HCT116 (cell line): ENCODE measurements around the gene EDN2. TPM values are rescaled to one million over a fixed set of nuclear protein-coding genes. Genes with fewer than 3 reads are reported as not detected.

Experiments
- ATAC-seq: fragments of 200-7000 bp; cut with Tn5 transposase; 2 replicates; pipeline ENCODE4 v1.9.1; 2020; ENCODE audit warnings: mild to moderate bottlenecking, moderate library complexity
- BruUV-seq: library from RNA; stranded (reverse); fragments of 400-500 nt; replicated peaks from 2 replicates; lab custom pipeline; 2021; lab: Mats Ljungman, UMichigan
- CTCF ChIA-PET: fragments of 300-600 bp; sonication (Branson Sonifier 250); formaldehyde crosslinking; loops from one replicate; lab custom pipeline; 2021; ENCODE audit warnings: antibody characterized with exemption; lab: Charles Lee
- POLR2A ChIA-PET: fragments of 300-600, 350-600 bp; sonication (Branson Sonifier 250); formaldehyde crosslinking; loops from one replicate; lab custom pipeline; 2021; ENCODE audit warnings: antibody characterized with exemption; lab: Charles Lee
- RAD21 ChIA-PET, 2 experiments: fragments of 300-600 bp; sonication (Branson Sonifier 250); formaldehyde crosslinking; loops; one replicate each; lab custom pipeline; 2023; ENCODE audit warnings: low total read pairs in 2 of 2; ENCODE audit not compliant: uncharacterized antibody in 2 of 2, unreplicated experiment in 2 of 2, low non-redundant PET in 1 of 2; lab: Charles Lee
- DNase-seq: peaks from one replicate; pipeline ENCODE4 v3.0.0-alpha.2; 2010; ENCODE audit warnings: low read depth, low spot score
- H2AFZ ChIP-seq: fragments of 200-600 bp; shearing (Covaris generic), sonication (generic); 2 replicates; pipeline ENCODE4 v1.6.1; 2017; ENCODE audit warnings: low read depth, mixed run types, mixed read lengths, antibody characterized with exemption, low read length; ENCODE audit not compliant: poor library complexity, severe bottlenecking
- H3K27ac ChIP-seq: 2 replicates; pipeline ENCODE4 v1.5.1; 2012; ENCODE audit warnings: low read depth, low read length
- H3K27me3 ChIP-seq: fragments of 200-600 bp; sonication (generic); 2 replicates; pipeline ENCODE4 v1.6.1; 2016; ENCODE audit warnings: mixed run types, low read length, mixed read lengths; ENCODE audit not compliant: insufficient read depth
- H3K36me3 ChIP-seq, 2 experiments: fragments of 200-500 bp in 1 of 2; fragments of 200-600 bp in 1 of 2; sonication (Bioruptor generic) in 1 of 2; sonication (generic) in 1 of 2; 2 replicates each; pipeline versions ENCODE4 v1.5.1 to v1.6.1; 2014 to 2016; ENCODE audit warnings: low read length in 2 of 2, inconsistent platforms in 1 of 2, mixed read lengths in 1 of 2, mixed run types in 1 of 2; ENCODE audit not compliant: insufficient read depth in 2 of 2, control insufficient read depth in 1 of 2
- H3K4me1 ChIP-seq, 2 experiments: fragments of 200-600 bp in 1 of 2; sonication (generic) in 1 of 2; 2 replicates each; pipeline versions ENCODE4 v1.5.1 to v1.6.1; 2012 to 2017; ENCODE audit warnings: low read length in 2 of 2, inconsistent platforms in 1 of 2, mild to moderate bottlenecking in 1 of 2, mixed read lengths in 1 of 2, mixed run types in 1 of 2, moderate library complexity in 1 of 2; ENCODE audit not compliant: insufficient read depth in 2 of 2, control insufficient read depth in 1 of 2
- H3K4me2 ChIP-seq: fragments of 200-600 bp; sonication (generic); 2 replicates; pipeline ENCODE4 v1.6.1; 2017; ENCODE audit warnings: mixed run types, low read length, mixed read lengths
- H3K4me3 ChIP-seq, 2 experiments: fragments of 200-600 bp in 1 of 2; sonication (generic) in 1 of 2; replicated peaks in 1 of 2; 2 replicates each; pipeline ENCODE4 v1.5.1; 2011 to 2016; ENCODE audit warnings: low read length in 2 of 2, control low read depth in 1 of 2, low read depth in 1 of 2, mild to moderate bottlenecking in 1 of 2, mixed read lengths in 1 of 2, mixed run types in 1 of 2
- H3K79me2 ChIP-seq: fragments of 200-600 bp; sonication (generic); 2 replicates; pipeline ENCODE4 v1.6.1; 2017; ENCODE audit warnings: mild to moderate bottlenecking, mixed run types, low read length, moderate library complexity, mixed read lengths; ENCODE audit not compliant: insufficient read depth
- H3K9ac ChIP-seq: fragments of 200-600 bp; sonication (generic); 2 replicates; pipeline ENCODE4 v1.6.1; 2016; ENCODE audit warnings: low read length, mixed read lengths
- H3K9me2 ChIP-seq: fragments of 200-600 bp; sonication (generic), shearing (Covaris generic); 2 replicates; pipeline ENCODE4 v1.6.1; 2017; ENCODE audit warnings: mixed run types, mild to moderate bottlenecking, moderate library complexity; ENCODE audit not compliant: insufficient read depth
- H3K9me3 ChIP-seq, 2 experiments: fragments of 200-500 bp in 1 of 2; fragments of 200-600 bp in 1 of 2; sonication (Bioruptor generic) in 1 of 2; sonication (generic) in 1 of 2; 2 replicates each; pipeline ENCODE4 v1.6.1; 2014 to 2017; ENCODE audit warnings: low read length in 2 of 2, mixed read lengths in 2 of 2, inconsistent platforms in 1 of 2, low read depth in 1 of 2, mild to moderate bottlenecking in 1 of 2, mixed run types in 1 of 2, moderate library complexity in 1 of 2; ENCODE audit not compliant: control insufficient read depth in 1 of 2, insufficient read depth in 1 of 2
- H4K20me1 ChIP-seq: fragments of 200-600 bp; sonication (generic), shearing (Covaris generic); 2 replicates; pipeline ENCODE4 v1.6.1; 2017; ENCODE audit warnings: mixed run types, mild to moderate bottlenecking, moderate library complexity; ENCODE audit not compliant: insufficient read depth
- ELF1 ChIP-seq: IDR thresholded peaks from 2 replicates; pipeline ENCODE4 v1.6.1; 2012; ENCODE audit warnings: low read depth, borderline replicate concordance
- JUND ChIP-seq: IDR thresholded peaks from 2 replicates; pipeline ENCODE4 v1.6.1; 2012
- POLR2A ChIP-seq: IDR thresholded peaks from 2 replicates; pipeline ENCODE4 v1.7.0; 2011; ENCODE audit warnings: borderline replicate concordance; ENCODE audit not compliant: insufficient read depth, insufficient read length; ENCODE audit errors: extremely low read depth
- POLR2AphosphoS5 ChIP-seq: IDR thresholded peaks from 2 replicates; pipeline ENCODE4 v1.6.1; 2011; ENCODE audit warnings: mild to moderate bottlenecking, low read depth, low read length, moderate library complexity
- RAD21 ChIP-seq: IDR thresholded peaks from 2 replicates; pipeline ENCODE4 v1.6.1; 2012; ENCODE audit warnings: low read depth, mild to moderate bottlenecking
- SIN3A ChIP-seq: IDR thresholded peaks from 2 replicates; pipeline ENCODE4 v1.6.1; 2012; ENCODE audit warnings: low read depth
- SP1 ChIP-seq: IDR thresholded peaks from 2 replicates; pipeline ENCODE4 v1.6.1; 2012; ENCODE audit warnings: low read depth
- SRF ChIP-seq: IDR thresholded peaks from 2 replicates; pipeline ENCODE4 v1.6.1; 2012; ENCODE audit warnings: low read depth
- YY1 ChIP-seq: IDR thresholded peaks from 2 replicates; pipeline ENCODE4 v1.6.1; 2011; ENCODE audit warnings: low read length, low read depth, moderate library complexity, mild to moderate bottlenecking; ENCODE audit not compliant: insufficient replicate concordance; ENCODE audit errors: extremely low read depth
- ZFX ChIP-seq: fragments of 450-650 bp; IDR thresholded peaks from 2 replicates; pipeline ENCODE4 v1.6.1; 2017
- intact Hi-C: fragments of 100-400 bp; cut with micrococcal nuclease; formaldehyde crosslinking; loops from 2 replicates; pipeline ENCODE4 v1.10.0; 2022
- total RNA-seq: library from RNA; stranded (reverse); gene quantifications from one replicate; pipeline ENCODE4 v1.2.1, GENCODE V29; 2021; ENCODE audit not compliant: unreplicated experiment
- TF ChIP-seq, protein P1 (sequence below), 3 experiments: fragments of 200-600 bp in 1 of 3; sonication (generic) in 1 of 3; IDR thresholded peaks in 2 of 3; conservative IDR thresholded peaks in 1 of 3; 2 replicates each; pipeline ENCODE4 v1.5.1; 2012 to 2017; ENCODE audit warnings: low read depth in 2 of 3, low read length in 2 of 3, antibody characterized with exemption in 1 of 3, borderline replicate concordance in 1 of 3, control low read depth in 1 of 3, mild to moderate bottlenecking in 1 of 3, mixed read lengths in 1 of 3, mixed run types in 1 of 3, moderate library complexity in 1 of 3; ENCODE audit not compliant: insufficient read depth in 1 of 3
- TF ChIP-seq, protein P2 (sequence below): IDR thresholded peaks from 2 replicates; pipeline ENCODE4 v1.6.1; 2012

EDN2 gene
- total RNA-seq, 1 experiment from 2014 or later: not detected

DNA sequence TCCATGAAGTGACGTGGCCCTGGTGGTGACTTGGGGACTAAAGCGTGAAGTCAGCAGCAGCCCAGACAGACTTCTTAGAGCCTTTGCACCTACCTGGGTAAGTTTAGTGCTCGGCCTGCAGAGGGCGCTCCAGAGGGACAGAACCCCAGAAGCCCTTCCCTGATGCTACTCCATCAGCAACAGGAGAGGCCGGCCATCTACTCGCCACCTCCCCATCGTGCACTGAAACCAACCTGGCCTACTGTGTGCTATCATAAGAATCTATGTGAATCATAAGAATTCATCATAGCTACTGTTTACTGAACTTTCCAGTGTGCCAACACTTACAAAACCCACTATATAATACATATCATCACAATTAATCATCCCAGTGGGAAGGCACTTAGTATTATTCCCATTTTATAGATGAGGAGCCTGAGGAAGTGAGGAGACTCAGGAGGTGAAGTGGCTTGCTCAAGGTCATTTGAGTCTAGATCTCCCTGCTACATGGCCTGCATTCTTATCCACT is 7.9 kb upstream of the EDN2 start:
- H3K27me3 ChIP-seq: no peaks in the 10 kb centered on the region
- BruUV-seq: no TSS peak
- peaks cover 33 to 70% of the 10 kb centered on the region in 2 experiments for H3K4me1 ChIP-seq
- DNase-seq (no peak), ATAC-seq (peak; percentile 49)
- H3K9ac ChIP-seq: no peak overlapping the region
- intact Hi-C loops: loop anchor here (5.0 kb wide), 1 partner anchor 225 kb away; no protein-coding TSS in a partner anchor
- H3K27ac ChIP-seq: no peak overlapping the region
- H2AFZ ChIP-seq: peak overlapping the region; percentile 40
- H3K79me2 ChIP-seq: no peaks in the 10 kb centered on the region
- H3K9me2 ChIP-seq: no peaks in the 10 kb centered on the region
- no peaks in the 10 kb centered on the region for H3K9me3 ChIP-seq
- RAD21 ChIA-PET: no interaction called here
- H3K4me2 ChIP-seq: peak overlapping the region; percentile 61
- POLR2A ChIA-PET: interaction anchor here (1.3 kb wide), 1 partner anchor 8 kb away, joined by 3 read pairs; the partner anchor contains the start of gene EDN2
- no peak overlapping the region for H3K4me3 ChIP-seq
- TF ChIP-seq YY1 (peak; percentile 47), ZFX (no peak)
- TF ChIP-seq, protein P1, sequence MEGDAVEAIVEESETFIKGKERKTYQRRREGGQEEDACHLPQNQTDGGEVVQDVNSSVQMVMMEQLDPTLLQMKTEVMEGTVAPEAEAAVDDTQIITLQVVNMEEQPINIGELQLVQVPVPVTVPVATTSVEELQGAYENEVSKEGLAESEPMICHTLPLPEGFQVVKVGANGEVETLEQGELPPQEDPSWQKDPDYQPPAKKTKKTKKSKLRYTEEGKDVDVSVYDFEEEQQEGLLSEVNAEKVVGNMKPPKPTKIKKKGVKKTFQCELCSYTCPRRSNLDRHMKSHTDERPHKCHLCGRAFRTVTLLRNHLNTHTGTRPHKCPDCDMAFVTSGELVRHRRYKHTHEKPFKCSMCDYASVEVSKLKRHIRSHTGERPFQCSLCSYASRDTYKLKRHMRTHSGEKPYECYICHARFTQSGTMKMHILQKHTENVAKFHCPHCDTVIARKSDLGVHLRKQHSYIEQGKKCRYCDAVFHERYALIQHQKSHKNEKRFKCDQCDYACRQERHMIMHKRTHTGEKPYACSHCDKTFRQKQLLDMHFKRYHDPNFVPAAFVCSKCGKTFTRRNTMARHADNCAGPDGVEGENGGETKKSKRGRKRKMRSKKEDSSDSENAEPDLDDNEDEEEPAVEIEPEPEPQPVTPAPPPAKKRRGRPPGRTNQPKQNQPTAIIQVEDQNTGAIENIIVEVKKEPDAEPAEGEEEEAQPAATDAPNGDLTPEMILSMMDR (IDR thresholded peaks at IDR 0.05 in 2 of 3, conservative IDR thresholded peaks at IDR 0.05 in 1 of 3; ENCODE audit: borderline replicate concordance in 1 of 3, insufficient read depth in 1 of 3, low read depth in 2 of 3, low read length in 2 of 3): peak in 2 of 3 experiments; percentile 84 to 94; a peak in 4 of 6 replicates
- CTCF ChIA-PET: interaction anchor here (0.7 to 3.7 kb wide), 8 partner anchors 9 to 210 kb away, joined by 3 to 27 read pairs (median 4); partner anchors contain the start of gene EDN2
- H4K20me1 ChIP-seq: no peaks in the 10 kb centered on the region
- no peaks in the 10 kb centered on the region for H3K36me3 ChIP-seq

DNA sequence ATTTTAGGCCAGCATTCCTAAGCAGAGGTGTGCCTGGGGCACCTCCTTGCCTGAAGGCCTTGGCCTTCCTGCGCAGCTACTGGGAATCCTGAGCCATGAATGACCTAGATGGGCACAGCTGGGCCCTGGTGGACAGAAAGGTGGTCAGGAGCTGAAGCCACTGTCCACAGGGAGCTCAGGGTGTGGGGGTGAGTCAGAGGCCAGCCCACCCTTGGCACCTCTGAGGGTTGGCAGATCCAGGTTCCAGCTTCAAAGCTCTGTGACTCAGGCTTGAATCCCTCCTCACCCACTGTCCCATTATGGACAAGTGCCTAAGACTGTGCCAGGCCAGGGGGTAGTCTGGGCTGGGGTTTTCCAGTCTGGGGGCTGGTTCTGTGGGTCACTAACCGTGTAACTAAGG is 6.4 kb upstream of the EDN2 start:
- peaks cover 21 to 65% of the 10 kb centered on the region in 2 experiments for H3K4me1 ChIP-seq
- no TSS peak for BruUV-seq

More for the DNA sequence above, 6.4 kb upstream of the EDN2 start:
- H3K4me2 ChIP-seq: peak overlapping the region; percentile 31
- no peak for DNase-seq
- RAD21 ChIA-PET: no interaction called here
- no peaks in the 10 kb centered on the region for H3K27me3 ChIP-seq
- H3K27ac ChIP-seq: no peak overlapping the region
- H3K9me3 ChIP-seq: no peaks in the 10 kb centered on the region
- no peaks in the 10 kb centered on the region for H3K79me2 ChIP-seq
- CTCF ChIA-PET: interaction anchor here (1.5 to 1.7 kb wide), 2 partner anchors 8 to 25 kb away, joined by 7 to 15 read pairs; partner anchors contain the start of gene EDN2
- TF ChIP-seq SRF: no peak
- TF ChIP-seq, protein P2, sequence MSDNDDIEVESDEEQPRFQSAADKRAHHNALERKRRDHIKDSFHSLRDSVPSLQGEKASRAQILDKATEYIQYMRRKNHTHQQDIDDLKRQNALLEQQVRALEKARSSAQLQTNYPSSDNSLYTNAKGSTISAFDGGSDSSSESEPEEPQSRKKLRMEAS: no peak
- TF ChIP-seq SP1: no peak
- TF ChIP-seq SIN3A: no peak
- TF ChIP-seq RAD21: no peak
- no peak for TF ChIP-seq ELF1
- TF ChIP-seq POLR2AphosphoS5: no peak
- no peak for TF ChIP-seq POLR2A
- TF ChIP-seq ZFX: no peak
- TF ChIP-seq JUND: no peak
- no peak overlapping the region for H3K4me3 ChIP-seq
- POLR2A ChIA-PET: no interaction called here
- H3K9me2 ChIP-seq: no peaks in the 10 kb centered on the region
- H3K9ac ChIP-seq: no peak overlapping the region
- H4K20me1 ChIP-seq: no peaks in the 10 kb centered on the region
- H2AFZ ChIP-seq: no peak overlapping the region
- no peak for ATAC-seq
- H3K36me3 ChIP-seq: no peaks in the 10 kb centered on the region
- intact Hi-C loops: loop anchor here (5.0 kb wide), 1 partner anchor 224 kb away; no protein-coding TSS in a partner anchor
